ENCODE data around the gene SLC6A3.

SLC6A3 gene

DNA sequence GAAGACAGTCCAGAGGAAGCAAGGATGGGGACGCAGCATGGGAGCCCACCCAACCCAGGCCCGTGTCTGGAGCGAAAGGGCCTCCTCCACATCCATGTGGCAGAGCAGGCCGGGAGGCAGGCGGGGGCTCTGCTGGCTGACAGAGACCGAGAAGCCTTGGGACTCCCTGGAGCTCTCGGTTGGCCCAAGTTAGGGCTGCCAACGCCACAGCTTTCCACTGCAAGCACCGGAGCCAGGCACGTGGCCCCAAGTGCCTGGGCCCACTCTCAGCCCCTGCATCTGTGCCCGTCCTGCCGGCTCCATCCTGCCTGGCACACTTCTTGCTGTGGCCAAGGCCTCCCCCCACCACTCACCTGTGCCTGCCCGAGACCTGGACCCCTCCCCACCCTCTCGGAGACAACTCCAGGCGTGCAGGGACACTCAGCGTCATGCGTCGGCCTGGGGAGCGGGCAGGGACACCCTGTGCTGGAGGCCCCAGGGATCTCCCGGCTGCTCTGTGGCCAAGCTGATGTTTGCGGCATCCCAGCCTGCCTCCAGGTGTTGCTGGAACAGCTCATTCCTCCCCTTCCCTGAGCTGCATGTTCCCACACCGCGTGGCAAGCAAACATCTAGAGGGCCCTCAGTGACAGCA, 31.5 kb downstream of the SLC6A3 start:
- H3K27ac ChIP-seq = no peak overlapping the region
- TF ChIP-seq, protein P1, sequence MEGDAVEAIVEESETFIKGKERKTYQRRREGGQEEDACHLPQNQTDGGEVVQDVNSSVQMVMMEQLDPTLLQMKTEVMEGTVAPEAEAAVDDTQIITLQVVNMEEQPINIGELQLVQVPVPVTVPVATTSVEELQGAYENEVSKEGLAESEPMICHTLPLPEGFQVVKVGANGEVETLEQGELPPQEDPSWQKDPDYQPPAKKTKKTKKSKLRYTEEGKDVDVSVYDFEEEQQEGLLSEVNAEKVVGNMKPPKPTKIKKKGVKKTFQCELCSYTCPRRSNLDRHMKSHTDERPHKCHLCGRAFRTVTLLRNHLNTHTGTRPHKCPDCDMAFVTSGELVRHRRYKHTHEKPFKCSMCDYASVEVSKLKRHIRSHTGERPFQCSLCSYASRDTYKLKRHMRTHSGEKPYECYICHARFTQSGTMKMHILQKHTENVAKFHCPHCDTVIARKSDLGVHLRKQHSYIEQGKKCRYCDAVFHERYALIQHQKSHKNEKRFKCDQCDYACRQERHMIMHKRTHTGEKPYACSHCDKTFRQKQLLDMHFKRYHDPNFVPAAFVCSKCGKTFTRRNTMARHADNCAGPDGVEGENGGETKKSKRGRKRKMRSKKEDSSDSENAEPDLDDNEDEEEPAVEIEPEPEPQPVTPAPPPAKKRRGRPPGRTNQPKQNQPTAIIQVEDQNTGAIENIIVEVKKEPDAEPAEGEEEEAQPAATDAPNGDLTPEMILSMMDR (IDR thresholded peaks at IDR 0.05) = no peak
- no peak for DNase-seq (ENCODE audit: low spot score)
- no peak overlapping the region for H3K4me3 ChIP-seq

DNA sequence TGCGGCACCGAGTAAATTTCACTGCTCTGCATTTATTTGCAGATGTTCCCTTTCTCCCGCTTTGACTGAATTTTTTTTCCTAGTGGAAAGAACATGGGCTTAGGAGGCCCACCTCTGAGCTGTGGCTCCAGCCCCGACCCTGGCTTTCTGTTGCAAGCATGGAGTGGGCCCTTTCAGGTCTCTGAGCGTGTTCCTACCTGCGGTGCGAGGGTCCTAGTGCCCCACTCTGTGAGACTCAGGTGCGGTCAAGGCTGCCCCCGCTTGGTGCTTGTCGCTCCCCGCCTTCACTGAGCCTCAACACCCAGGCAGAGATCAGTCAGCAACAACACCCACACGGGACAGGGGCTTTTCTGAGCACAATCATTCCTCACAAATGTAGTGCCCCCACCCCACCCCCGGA, 32.0 kb downstream of the SLC6A3 start:
- Histone ChIP-seq H3K4me3 (no peak overlapping the region), H3K27ac (no peak overlapping the region)
- DNase-seq (ENCODE audit: low spot score) = no peak
- TF ChIP-seq, protein P1 (IDR thresholded peaks at IDR 0.05) = no peak

DNA sequence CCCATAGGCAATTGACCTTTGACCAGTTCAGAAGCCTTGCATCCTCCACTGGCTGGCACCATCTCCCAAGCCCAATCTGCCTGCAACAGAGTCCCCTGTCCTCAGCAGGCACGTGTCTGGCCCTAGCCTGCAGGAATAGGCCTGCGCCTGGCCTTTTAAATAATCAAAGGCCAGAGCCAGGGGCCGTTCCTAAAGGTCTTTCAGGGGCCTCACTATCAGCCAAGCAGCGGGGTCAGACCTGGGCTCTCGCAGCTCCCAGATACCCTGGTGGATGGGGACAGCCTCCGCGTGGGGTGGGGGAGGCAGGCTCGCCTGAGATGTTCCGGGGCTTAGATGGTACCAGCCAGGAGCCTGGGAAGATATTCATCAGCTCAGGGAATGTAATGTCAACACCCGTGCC, 32.6 kb downstream of the SLC6A3 start:
- Histone ChIP-seq H3K27ac (no peak overlapping the region), H3K4me3 (no peak overlapping the region)
- no peak for DNase-seq (ENCODE audit: low spot score)
- TF ChIP-seq, protein P1 (IDR thresholded peaks at IDR 0.05) = no peak

DNA sequence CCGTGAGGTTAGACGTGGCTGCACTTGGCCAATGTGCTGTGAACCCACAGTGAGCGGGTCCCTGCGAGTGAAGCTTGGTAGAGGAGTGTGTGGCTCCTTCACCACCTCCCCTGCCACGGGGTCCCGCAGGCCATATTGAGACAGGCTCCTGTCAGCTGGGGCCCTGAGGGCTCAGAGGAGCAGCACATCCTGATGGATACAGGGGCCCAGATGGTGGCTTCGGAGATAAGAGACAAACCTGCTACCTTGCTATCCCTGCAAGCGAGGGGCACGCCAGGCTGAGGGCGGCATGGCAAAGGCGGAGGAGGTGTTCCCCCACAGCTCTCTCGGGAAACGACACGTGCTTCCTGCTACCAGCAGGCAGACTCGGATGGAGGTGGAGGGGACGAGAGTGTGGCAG, 33.1 kb downstream of the SLC6A3 start:
- TF ChIP-seq, protein P1 (IDR thresholded peaks at IDR 0.05) = no peak
- no peak for DNase-seq (ENCODE audit: low spot score)
- Histone ChIP-seq H3K4me3 (no peak overlapping the region), H3K27ac (no peak overlapping the region)

DNA sequence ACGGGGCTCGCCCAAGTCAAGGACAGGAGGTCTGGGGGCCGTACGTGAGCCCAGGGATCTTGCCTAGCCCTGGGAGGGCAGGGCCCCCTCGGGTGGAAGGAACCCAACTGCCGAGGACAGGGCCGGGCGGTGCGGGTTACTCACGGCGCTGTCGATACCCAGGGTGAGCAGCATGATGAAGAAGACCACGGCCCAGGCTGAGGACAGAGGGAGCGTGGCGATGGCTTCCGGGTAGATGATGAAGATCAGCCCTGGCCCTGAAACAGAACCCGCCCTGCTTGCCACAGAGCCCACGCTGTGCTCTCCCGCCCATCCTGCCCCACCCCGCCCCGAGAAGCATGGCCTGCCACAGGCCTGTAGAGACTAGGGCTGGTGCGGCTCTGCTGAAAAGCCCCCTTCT, 34.1 kb downstream of the SLC6A3 start:
- no peak overlapping the region for H3K4me3 ChIP-seq
- TF ChIP-seq, protein P1 (IDR thresholded peaks at IDR 0.05) = no peak
- H3K27ac ChIP-seq = no peak overlapping the region
- no peak for DNase-seq (ENCODE audit: low spot score)

DNA sequence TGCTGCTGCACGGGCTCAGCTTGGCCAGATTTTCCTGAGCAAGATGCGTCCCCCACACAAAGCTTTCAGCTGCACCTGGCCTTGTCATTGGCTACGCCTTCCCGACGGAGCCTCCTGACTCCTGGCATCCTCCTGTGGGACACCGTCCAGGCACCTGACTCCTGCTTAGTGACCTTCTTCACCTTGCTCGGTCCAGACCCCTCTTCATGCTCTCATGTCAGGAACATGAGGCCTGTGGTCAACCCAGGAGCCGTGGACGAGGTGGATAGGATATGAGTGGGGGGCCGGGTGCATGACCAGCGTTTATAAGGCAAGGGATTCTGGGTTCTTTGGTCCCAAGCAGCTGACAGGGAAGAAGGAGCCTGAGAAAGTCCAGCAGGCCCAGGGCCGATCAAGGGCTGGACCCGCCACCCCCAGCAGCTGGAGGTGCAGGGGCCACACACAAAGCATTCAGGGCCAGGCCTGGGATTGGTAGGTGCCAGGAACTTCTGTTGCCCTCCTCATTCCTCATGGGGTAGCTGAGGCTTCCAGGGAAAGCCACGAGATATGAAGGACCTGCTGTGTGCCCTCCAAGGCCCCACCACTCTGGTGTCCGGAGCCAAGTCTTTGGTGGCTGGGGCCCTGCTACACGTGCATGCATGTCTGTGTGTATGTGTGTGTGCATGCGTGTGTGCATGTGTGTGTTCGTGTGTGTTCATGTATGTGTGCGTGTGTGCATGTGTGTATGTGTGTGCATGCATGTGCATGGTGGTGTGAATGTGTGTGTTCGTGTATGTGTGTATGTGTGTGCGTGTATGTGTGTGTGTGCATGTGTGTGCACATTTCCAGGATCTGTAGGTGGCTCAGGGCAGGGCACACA, 34.9 kb downstream of the SLC6A3 start:
- TF ChIP-seq, protein P1 (IDR thresholded peaks at IDR 0.05) = no peak
- H3K27ac ChIP-seq = no peak overlapping the region
- no peak overlapping the region for H3K4me3 ChIP-seq
- no peak for DNase-seq (ENCODE audit: low spot score)

Measured in coronary artery (tissue), 2 donors.